ENCODE data around the gene CCDC177.

The CCDC177 gene

GRCh38 chr14:69569859-69570258 is 4.8 kb downstream of the CCDC177 start:
- DNase-seq (ENCODE audit: low read depth in 2 of 2, low spot score in 1 of 2): no peak

GRCh38 chr14:69567563-69567962 is 7.1 kb downstream of the CCDC177 start:
- DNase-seq (ENCODE audit: low read depth in 2 of 2, low spot score in 1 of 2): no peak

GRCh38 chr14:69561893-69562292 is 12.8 kb downstream of the CCDC177 start:
- DNase-seq (ENCODE audit: low read depth in 2 of 2, low spot score in 1 of 2): no peak

- no peak for DNase-seq (ENCODE audit: low read depth in 2 of 2, low spot score in 1 of 2)
These were observed 13.8 kb downstream of the CCDC177 start for GRCh38 chr14:69560826-69561225.

- no peak for DNase-seq (ENCODE audit: low read depth in 2 of 2, low spot score in 1 of 2)
These were observed 15.1 kb downstream of the CCDC177 start for GRCh38 chr14:69559581-69560011.

- no peak for DNase-seq (ENCODE audit: low read depth in 2 of 2, low spot score in 1 of 2)
These were observed 15.9 kb downstream of the CCDC177 start for GRCh38 chr14:69558774-69559173.

GRCh38 chr14:69554500-69554899 is 20.2 kb downstream of the CCDC177 start:
- DNase-seq (ENCODE audit: low read depth in 2 of 2, low spot score in 1 of 2): no peak

- no peak for DNase-seq (ENCODE audit: low read depth in 2 of 2, low spot score in 1 of 2)
These were observed 21.4 kb downstream of the CCDC177 start for GRCh38 chr14:69553252-69553651.

GRCh38 chr14:69551511-69551910 is 23.2 kb downstream of the CCDC177 start:
- DNase-seq (ENCODE audit: low read depth in 2 of 2, low spot score in 1 of 2): no peak

- no peak for DNase-seq (ENCODE audit: low read depth in 2 of 2, low spot score in 1 of 2)
These were observed 26.1 kb downstream of the CCDC177 start for GRCh38 chr14:69548566-69548965.

- no peak for DNase-seq (ENCODE audit: low read depth in 2 of 2, low spot score in 1 of 2)
These were observed 26.8 kb downstream of the CCDC177 start for GRCh38 chr14:69547701-69548348.

GRCh38 chr14:69543341-69544115 is 31.1 kb downstream of the CCDC177 start:
- DNase-seq (ENCODE audit: low read depth in 2 of 2, low spot score in 1 of 2): no peak

GRCh38 chr14:69542311-69542710 is 32.4 kb downstream of the CCDC177 start:
- DNase-seq (ENCODE audit: low read depth in 2 of 2, low spot score in 1 of 2): no peak

GRCh38 chr14:69540654-69541335 is 33.9 kb downstream of the CCDC177 start:
- no peak for DNase-seq (ENCODE audit: low read depth in 2 of 2, low spot score in 1 of 2)

- no peak for DNase-seq (ENCODE audit: low read depth in 2 of 2, low spot score in 1 of 2)
These were observed 34.9 kb downstream of the CCDC177 start for GRCh38 chr14:69539631-69540410.

GRCh38 chr14:69538766-69539165 is 35.9 kb downstream of the CCDC177 start:
- no peak for DNase-seq (ENCODE audit: low read depth in 2 of 2, low spot score in 1 of 2)

- DNase-seq (ENCODE audit: low read depth in 2 of 2, low spot score in 1 of 2): no peak
These were observed 36.8 kb downstream of the CCDC177 start for GRCh38 chr14:69537900-69538299.

GRCh38 chr14:69536971-69537370 is 37.7 kb downstream of the CCDC177 start:
- DNase-seq (ENCODE audit: low read depth in 2 of 2, low spot score in 1 of 2): no peak

- DNase-seq (ENCODE audit: low read depth in 2 of 2, low spot score in 1 of 2): no peak
These were observed 39.3 kb downstream of the CCDC177 start for GRCh38 chr14:69535230-69535848.

- DNase-seq (ENCODE audit: low read depth in 2 of 2, low spot score in 1 of 2): no peak
These were observed 41.9 kb downstream of the CCDC177 start for GRCh38 chr14:69532561-69533340.
